AML-193 (cell line): ENCODE measurements around the gene CLDN17.

Experiments used
- DNase-seq, 2 experiments: peaks; one replicate each; lab custom pipeline; 2025; lab: John Stamatoyannopoulos, UW

The CLDN17 gene

DNA sequence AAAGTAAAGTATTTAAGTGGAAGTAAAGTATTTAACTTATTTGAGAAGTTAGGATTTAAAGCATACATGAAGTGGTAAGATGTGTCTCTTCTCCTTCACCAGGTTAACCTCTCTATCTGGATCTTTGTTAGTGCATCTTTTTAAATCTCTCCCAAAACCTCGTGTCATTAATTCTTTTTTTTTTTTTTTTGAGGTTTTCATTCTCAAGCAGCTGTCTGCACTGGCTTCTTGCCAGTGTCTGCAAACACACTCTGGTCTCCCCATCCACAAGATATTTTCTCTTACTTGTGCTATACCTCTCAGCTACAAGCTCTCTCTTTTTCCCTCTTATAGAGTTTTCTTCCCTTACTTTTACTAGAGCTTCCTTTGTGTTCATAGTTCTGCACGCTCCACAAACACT lies 49.0 kb downstream of the CLDN17 start:
- no peak for DNase-seq

GRCh38 chr21:30116479-30116878 lies 50.1 kb downstream of the CLDN17 start:
- no peak for DNase-seq
